HG03097 (cell line): Measurements from ENCODE around the gene FASN.
"Not testable (repeated sequence)": the region's sequence is repeated elsewhere in the genome, so short reads cannot be mapped to it uniquely, and the experiment has no call there.

Experiments used
- ATAC-seq: cut with Tn5 transposase; IDR thresholded peaks from one replicate; pipeline ENCODE4 v1.9.1; 2021; ENCODE audit not compliant: unreplicated experiment, low FRiP score

Gene FASN

DNA sequence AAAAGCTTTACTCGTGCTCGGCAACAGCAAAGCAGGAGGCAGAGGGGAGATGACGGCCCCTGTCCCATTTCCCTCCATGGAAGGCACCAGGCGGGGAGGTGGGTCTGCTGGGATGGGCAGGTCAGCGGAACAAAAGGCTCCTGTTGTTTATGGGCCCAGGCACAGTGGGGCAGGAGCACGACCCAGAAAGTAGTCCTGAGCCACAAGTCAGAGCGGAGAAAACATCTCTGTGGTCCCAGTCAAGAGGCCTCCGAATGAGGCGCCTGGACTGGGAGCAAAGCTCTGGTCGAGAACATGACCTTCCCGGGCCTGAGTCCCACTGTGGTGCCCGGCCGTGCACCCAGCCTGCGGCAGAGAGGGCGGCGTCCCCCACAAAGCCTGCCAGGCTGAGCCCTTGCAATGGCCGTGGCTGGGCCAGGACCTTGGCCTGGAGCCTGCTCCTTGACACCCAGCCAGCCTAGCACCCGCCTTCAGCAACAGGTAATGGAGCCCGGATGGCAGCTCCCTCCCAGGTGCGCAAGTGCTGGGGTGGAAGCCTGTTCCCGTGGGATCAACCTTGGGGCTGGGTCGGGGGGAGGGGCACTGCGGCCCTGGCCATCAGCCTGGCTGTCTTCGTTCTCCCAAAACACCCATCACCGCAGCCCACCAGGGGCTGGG, 50.0 kb downstream of the FASN start:
- ATAC-seq, result no peak

DNA sequence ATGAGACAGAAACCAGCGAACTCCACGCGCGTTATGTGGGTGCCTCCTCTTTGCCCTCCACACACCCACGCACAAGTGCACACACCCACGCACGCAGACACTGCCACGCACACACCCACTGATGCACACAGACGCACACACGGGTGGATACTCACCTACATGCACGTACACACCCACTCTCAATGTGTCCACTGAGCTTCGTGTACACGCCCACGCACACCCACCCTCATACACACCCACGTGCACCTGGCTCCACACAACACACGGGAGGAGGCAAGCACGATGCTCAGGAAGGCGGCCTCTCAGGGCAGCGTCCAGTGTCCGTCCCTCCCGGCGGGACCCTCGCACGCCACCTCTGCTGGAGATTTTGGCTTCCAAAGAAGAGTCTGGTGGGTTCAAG, 50.7 kb downstream of the FASN start:
- no peak for ATAC-seq

DNA sequence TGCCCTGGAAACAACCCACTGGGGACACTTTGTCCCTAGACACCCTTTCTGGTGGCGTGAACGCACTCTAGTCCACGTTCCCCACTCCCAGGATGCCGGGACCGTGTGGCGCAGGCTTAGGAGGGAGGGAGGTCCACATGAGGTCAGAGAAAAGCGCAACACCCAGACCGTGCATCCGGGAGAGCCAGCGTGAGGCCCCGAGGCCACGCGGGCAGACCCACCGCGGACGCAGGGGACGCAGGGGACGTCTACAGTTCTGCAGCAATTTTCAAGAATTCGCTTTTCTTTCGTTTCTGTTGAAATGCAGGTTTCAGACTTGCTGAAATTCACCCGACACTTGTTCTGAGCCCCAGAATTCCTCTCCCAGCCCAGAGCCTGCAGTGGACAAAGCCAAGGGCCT, 51.1 kb downstream of the FASN start:
- no peak for ATAC-seq

DNA sequence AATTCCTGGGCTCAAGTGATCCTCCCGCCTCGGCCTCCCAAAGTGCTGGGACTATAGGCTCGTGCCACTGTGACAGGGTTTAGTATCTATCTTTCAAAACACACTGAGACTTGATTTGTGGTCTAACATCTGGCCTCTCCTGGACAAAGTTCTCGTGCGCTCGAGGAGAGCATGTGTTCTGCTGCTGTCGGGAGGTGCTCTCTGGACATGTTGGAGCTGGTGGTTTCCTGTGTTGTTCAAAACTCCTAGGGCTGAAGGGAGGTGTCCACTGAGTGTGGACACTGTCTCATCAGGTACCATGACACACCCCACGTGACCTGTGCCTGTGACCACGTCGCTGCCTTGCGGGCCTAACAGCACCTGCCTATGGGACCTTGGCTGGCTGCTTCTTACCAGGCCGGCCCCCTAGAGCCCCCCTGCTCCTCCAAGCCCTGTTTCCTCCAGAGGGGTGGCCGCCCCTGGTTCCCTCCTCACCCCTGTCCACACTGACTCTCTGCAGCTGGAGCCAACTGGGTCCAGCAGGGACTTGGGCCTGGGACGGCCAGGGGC, 52.0 kb downstream of the FASN start:
- ATAC-seq, result no peak

DNA sequence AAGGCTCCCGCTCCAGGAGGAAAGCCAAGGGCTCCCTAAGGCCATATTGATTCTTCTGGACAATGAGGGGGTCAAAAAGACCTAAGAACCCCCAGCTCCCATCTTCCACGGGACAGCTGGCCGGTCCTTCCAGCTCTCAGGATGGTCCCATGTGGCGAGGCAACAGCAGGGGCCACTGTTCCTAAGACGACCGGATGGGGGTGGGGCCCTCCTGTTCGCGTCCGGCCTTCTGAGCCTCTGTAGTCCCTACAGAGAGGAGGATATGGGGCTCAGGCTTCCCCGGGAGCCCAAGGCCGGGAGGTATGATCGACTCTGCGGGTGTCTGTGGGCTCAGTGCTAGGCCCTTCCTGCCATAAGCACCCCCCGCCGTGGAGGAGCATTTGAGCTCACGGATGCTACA, 54.5 kb downstream of the FASN start:
- no peak for ATAC-seq

DNA sequence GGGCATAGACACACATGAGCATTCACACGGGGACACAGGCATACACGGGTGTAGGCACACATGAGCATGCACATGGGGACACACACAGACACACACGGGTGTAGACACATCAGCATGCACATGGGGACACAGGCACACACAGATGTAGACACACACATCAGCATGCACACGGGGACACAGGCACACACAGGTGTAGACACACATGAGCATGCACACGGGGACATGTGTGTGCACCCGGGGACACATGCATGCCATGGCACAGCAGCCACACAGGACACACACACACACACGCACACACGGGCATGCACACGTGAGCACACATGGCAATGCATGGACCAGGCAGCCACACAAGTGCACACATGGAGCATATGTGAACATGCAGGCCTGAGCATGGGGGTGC, 55.4 kb downstream of the FASN start:
- ATAC-seq, result no peak

DNA sequence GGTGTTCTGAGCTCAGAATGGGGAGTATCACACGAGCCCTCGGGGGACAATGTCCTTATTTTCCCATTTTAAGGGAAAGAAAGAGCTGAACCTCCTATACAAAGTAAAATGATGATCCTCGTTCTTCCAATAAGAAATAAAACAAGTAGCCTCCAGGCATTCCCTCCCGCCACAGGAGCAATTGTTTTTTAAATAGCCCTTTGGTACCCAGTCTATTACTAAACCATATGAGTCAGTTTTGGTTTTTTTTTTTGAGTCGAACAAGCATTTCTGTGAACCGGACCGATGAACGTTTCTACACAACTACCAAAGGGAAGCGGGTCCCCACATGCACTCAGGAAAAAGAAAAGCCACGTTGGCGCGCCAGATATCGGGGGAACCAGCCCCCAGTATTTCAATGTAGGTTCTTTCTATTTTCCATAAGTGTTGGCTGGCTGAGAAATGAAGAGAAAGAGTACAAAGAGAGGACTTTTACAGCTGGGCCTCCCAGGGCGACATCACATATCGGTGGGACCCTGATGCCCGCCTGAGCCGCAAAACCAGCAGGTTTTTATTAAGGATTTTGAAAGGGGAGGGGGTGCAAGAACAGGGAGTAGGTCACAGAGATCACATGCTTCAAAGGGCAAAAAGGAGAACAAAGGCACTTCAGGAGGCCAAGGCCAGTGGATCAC, 56.8 kb downstream of the FASN start:
- no peak for ATAC-seq

DNA sequence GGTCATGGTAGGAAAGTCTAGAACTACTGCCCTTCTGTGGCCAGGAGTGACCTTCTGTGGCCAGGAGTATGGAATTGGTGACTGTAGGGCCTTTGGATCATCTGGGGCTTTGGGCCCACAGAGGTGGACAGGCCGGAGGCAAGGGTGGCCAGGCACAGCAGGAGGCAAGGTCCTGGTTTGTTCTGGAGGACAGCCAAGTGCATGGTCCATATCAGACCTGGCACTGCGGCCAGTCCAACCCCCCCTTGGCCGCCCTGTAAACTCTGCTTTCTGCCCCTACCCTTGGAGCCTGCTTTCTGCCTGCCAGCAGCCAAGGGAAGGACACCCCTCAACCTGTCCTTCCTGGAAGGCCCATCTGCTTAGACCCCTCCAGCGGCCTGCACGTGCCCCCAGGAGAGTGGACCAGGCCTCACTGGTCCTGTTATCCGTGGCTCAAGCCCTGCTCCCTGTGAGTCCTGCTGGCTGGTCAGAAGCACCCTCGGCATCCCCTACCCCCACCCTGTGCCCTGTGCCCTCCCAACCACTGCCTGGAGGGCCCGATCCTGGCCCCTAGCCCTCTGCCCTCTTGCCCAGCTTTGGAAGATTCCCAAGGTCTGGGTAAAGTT, 58.2 kb downstream of the FASN start:
- ATAC-seq, result no peak

DNA sequence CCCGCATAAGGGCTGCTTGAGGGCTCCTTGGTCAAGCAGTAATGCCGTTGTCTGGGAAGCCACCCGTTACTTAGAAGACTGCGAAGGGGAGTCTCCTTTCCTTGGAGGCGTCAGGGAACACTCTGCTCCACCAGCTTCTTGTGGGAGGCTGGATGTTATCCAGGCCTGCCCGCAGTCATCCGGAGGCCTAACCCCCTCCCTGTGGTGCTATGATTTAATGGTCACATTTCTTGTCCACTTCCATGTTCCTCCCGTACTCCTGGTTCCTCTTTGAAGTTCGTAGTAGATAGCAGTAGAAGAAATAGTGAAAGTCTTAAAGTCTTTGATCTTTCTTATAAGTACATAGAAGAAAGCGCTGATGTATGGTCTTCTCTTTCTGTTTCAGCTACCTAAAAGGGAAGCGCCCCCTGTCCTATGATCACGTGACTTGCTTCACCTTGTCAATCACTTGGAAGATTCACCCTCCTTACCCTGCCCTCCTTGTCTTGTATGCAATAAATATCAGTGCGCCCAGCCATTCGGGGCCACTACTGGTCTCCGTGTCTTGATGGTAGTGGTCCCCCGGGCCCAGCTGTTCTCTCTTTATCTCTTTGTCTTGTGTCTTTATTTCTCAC, 59.1 kb downstream of the FASN start:
- ATAC-seq, result not testable (repeated sequence)

DNA sequence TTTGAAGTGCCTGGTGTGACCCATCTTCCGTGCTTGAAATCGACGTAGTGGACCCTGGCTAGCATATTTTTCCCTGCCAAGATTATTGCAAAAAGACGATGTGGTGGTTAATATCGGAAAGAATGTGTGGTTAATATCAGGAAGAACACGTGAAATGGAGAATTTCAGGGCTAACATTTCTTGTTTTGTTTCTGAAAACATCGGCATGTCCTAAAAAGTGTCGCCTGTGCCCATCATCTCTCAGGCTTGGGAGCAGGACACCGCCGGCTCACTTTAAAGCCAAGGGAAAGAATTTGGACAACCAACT, 60.2 kb downstream of the FASN start:
- no peak for ATAC-seq

DNA sequence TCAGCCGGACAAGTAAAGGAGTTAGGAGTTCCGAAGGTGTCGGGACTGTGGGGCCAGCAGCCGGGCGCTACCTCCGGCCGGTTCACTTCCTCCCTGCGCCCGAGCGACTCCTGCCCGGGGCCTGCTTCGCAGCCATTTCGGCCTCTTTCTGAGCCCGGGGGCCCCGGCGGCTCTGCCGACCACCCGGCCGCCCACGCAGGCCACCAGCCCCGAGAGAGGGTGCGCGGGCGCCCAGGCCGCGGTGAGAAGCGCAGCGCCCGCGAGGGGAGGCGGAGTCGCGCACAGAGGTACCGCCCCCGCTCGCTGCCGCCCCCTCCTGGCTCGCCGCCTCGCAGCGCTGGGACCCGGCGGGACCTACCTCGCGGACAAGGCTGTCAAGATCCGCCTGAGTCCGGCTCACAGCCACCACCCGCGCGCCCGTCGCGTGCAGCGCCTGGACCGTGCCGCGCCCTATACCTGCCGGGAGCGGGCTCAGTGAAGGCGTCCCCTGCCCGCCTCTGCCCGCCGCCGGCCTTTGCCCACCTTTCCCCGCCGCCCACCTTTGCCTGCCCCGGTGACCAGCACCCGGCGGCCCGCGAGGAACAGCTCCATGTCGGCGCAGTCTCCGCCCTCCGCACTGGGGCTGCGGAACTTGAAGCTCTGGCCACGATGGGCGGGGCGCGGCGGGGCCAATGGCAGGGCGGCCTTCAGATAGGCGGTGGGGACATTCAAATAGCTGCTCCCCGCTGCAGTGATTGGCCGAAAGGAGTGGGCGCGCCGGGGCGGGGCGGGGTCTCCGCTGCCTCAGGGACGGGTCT, 60.7 kb downstream of the FASN start, which contains the start of gene DCXR:
TSS of gene DCXR (minus strand) at position 606 of the 797 bp plus-strand sequence. CDS start at position 591, 15 bp downstream.
- peak; percentile 87 for ATAC-seq

DNA sequence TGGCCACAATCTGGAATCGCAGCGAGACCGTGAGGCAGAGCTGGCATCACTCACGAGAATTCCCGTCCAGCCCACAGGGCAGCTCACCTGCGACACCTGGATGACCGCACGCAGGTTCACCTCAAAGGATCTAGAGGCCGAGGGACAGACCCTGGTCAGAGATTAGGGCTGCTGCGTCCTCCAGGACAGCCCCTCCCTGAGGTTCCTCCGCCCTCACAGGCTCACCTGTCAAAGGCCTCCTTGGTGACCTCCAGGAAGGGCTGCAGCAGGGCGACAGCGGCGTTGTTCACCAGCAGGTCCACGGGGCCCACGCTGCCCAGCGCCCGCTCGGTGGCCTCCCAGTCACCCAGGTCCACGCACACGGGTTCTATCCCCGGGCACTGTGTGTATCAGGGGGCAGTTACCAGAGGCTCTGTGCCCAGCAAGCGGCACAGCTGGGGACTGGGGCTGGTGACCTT, 61.4 kb downstream of the FASN start:
- ATAC-seq, result no peak

DNA sequence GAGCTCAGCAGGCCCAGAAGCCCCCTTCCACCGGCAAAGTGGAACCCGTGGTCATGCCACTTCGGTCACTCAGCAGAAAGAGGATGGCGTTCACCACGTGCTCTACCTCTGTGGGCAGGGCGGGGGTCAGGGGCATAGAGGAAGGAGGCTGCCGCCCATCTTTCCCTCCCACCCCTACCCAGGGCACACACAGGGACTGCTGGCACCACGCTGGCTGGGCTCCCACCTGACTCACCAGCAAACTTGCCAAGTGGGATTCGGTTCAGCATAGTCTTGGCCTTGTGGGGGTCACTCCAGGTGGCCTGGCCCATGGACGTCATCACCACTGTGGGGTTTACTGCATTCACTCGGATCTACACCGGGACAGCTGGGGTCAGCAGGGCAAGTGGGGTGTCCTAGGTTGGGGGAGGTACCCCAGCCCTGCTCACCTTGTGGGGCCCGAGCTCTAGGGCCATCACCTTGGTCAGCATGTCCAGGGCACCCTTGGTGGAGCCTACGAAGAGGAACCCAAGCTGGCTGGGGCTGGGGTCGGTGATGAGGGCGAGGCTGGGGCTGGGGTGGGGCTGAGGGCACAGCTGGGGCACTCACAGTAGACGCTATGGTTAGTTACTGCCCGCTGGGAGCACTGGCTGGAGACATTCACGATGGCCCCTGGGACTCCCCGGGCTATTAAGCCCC, 61.9 kb downstream of the FASN start:
- ATAC-seq, result no peak

DNA sequence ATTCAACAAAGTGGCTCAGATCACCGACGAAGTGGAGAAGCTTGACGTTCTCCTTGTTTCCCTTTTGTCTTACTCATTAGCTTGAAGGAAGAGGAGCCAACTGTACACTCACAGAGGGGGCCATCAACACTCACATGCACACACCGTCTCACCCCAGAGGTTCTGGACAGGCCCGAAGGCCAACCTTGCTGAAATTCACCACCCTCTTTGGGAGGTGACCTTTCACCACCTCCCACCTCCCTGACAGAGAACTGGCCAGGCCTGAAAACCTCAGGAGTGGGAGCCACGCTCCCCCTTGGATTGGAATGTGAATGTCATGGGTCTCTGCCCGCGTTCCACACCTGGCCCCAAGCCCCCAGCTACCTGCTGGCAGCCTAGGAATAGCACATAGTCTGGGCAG, 62.5 kb downstream of the FASN start:
- ATAC-seq, result no peak

DNA sequence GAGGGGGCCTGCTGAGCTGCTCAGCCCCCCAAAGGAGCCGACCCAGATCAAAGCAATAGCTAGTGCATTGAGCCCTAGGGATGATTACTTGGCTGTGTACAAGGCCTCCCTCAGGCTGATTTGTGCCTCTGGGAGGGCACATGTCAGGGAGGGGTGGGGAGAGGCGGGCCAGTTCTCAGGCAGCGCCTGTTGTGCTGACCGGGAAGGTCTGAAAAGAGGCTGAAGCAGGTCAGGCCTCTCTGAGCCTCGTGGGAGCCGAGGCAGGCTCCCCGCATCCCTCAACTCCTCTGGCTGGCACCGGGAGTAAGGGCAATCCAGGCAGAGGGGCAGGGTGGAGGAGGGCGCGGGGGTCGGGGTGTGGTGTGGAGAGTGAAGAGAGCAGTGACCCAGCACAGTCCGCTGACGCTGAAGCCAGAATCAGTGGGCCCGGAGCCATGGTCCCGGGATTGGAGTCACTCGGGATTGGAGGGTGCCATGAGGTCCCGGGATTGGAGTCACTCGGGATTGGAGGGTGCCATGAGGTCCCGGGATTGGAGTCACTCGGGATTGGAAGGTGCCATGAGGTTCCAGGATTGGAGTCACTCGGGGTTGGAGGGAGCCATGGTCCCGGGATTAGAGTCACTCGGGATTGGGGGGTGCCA, 63.5 kb downstream of the FASN start:
- no peak for ATAC-seq

DNA sequence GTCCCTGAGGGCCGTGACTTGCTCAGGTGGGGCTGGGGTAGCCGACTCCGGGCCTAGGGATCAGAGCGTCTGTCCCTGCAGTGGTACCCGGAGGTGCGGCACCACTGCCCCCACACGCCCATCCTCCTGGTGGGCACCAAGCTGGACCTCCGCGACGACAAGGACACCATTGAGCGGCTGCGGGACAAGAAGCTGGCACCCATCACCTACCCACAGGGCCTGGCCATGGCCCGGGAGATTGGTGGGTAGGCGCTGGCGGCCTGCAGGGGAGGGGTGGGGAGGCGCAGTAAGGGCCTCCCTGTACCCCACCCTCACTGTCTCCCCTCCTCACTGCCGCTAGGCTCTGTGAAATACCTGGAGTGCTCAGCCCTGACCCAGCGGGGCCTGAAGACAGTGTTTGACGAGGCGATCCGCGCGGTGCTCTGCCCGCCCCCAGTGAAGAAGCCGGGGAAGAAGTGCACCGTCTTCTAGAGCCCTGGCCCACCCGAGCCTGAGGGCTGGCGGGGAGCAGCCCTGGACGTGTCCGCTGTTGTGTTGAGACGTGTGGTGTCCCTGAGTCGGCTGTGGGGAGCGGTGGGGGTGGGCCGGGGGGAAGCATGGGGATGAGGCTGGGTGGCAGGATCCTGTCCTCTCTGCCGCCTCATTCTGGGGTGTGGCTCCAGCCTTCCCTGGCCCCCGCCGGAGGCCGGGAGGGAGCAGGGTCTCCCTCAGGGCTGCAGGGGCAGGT, 64.5 kb downstream of the FASN start:
- no peak for ATAC-seq

DNA sequence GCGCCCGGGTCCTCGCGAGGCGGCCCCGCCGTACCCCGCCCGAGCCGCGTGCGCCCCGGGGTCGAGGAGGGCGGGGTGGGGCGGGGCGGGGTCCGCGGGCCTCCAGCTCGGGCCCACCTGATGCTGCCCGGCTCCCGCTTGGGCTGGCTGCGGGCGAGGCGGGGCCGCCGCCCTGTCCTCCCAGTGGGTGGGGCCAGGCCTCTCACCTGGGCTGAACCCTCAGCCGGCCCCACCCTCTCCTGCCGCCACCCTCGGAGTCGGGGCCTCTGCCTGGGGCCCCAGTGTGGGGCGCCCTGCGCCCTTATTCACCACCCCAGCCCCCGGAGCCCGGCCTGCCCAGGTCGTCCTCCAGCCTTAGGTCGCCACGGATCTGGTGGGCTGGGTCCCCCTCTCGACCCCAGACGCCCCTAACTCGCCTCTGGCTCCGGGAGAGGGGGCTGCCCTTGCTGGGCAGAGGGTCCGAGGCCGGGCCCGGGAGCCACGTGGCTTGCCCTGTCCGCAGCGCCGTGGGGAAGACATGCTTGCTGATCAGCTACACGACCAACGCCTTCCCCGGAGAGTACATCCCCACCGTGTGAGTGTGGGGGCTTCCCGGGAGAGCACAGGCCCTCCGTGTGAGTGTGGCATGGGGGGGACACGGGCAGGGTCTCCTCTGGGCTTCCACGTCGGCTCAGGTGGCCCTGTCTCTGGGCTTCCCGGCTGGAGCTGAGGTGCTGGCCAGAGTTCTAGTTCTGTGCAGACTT, 66.0 kb downstream of the FASN start:
- no peak for ATAC-seq

DNA sequence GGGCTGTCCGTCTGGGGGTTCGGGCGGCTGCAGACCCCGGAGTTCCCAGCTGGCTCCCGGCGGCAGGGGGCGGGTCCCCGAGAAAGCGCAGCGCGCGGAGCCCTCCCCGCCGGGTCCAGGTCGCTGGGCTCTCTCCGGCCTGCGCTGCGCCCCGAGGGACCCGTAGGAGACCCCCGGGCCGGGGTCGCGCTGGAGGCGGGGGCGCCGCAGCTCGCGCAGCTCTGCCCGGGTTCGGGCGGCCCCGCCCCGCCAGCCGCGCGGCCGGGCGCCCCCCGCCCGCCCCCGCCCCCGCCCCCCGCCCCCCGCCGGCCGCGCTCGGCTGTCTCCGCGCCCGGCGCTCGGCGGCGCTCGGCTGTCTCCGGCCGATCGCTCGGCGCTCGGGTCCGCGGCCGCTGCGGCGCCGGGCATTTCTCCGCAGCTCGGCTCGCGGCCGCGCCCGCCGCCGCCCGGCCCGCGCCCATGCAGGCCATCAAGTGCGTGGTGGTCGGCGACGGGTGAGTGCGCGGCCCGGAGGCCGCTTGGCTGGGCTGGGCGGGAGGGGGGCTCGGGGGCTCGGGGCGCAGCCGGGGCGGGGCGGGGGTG, 66.6 kb downstream of the FASN start, which contains the start of gene RAC3:
TSS of gene RAC3 (plus strand) at position 376 of the 582 bp plus-strand sequence. CDS start at position 460, 84 bp downstream.
- ATAC-seq, result no peak
